OCI-LY1 (cell line): Measurements from ENCODE around the gene DYNC2H1.

ENCODE experiments used
- EZH2 ChIP-seq: fragments of 200-600 bp; sonication (generic), shearing (Covaris generic); IDR thresholded peaks from 2 replicates; pipeline ENCODE4 v1.8.0; 2017; ENCODE audit warnings: borderline replicate concordance, mixed run types, mild to moderate bottlenecking, antibody characterized with exemption, low read length, moderate library complexity, mixed read lengths
- TF ChIP-seq, protein P1 (sequence below): fragments of 200-600 bp; sonication (generic), shearing (Covaris generic); IDR thresholded peaks from 2 replicates; pipeline ENCODE4 v1.5.1; 2017; ENCODE audit warnings: mild to moderate bottlenecking, antibody characterized with exemption, low read length, moderate library complexity, mixed read lengths

DNA sequence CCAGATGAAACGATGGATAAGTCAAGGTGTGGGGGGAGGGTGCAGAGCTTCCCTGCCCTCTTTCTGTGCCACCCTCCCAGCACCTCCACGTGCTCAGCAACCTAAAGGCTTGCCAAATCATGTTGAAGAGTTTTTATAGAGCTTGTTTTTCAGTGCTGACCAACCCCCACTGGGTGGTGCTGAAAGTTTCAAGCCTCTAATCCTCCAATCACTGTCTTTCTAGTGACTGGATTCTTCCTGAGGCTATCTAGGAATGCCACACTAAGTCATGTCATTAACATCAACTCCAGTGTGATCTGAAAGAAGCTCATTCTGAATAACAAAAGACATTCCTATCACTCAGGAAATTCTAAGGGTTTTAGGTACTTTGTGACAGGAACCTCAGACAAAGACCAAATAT is 382.6 kb downstream of the DYNC2H1 start:
- TF ChIP-seq, protein P1, sequence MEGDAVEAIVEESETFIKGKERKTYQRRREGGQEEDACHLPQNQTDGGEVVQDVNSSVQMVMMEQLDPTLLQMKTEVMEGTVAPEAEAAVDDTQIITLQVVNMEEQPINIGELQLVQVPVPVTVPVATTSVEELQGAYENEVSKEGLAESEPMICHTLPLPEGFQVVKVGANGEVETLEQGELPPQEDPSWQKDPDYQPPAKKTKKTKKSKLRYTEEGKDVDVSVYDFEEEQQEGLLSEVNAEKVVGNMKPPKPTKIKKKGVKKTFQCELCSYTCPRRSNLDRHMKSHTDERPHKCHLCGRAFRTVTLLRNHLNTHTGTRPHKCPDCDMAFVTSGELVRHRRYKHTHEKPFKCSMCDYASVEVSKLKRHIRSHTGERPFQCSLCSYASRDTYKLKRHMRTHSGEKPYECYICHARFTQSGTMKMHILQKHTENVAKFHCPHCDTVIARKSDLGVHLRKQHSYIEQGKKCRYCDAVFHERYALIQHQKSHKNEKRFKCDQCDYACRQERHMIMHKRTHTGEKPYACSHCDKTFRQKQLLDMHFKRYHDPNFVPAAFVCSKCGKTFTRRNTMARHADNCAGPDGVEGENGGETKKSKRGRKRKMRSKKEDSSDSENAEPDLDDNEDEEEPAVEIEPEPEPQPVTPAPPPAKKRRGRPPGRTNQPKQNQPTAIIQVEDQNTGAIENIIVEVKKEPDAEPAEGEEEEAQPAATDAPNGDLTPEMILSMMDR, result no peak
- no peak for TF ChIP-seq EZH2
